HepG2 (cell line): ENCODE measurements around the gene WDR7.

Source experiments
- CBFB ChIP-seq: sonication (generic); formaldehyde crosslinking; IDR thresholded peaks from 2 replicates; pipeline ENCODE4 v1.4.0; 2020; ENCODE audit warnings: missing genetic modification reagents
- GLI4 ChIP-seq: sonication (generic); formaldehyde crosslinking; IDR thresholded peaks from 2 replicates; pipeline ENCODE4 v1.5.1; 2020; ENCODE audit warnings: missing genetic modification reagents, mild to moderate bottlenecking, moderate library complexity, borderline replicate concordance
- KLF16 ChIP-seq, 2 experiments: sonication (generic) in 1 of 2; formaldehyde crosslinking in 1 of 2; IDR thresholded peaks; 2 replicates each; pipeline versions ENCODE4 v1.6.1 to v1.8.0; 2016 to 2023; ENCODE audit warnings: missing genetic modification reagents in 2 of 2, missing compliant biosample characterization in 1 of 2
- NFYB ChIP-seq: sonication (generic); formaldehyde crosslinking; IDR thresholded peaks from 2 replicates; pipeline ENCODE4 v1.4.0; 2020; ENCODE audit warnings: missing genetic modification reagents
- NR2C2 ChIP-seq: sonication (generic); formaldehyde crosslinking; IDR thresholded peaks from 2 replicates; pipeline ENCODE4 v1.4.0; 2020; ENCODE audit warnings: missing genetic modification reagents, mild to moderate bottlenecking, moderate library complexity, borderline replicate concordance
- POLR2A ChIP-seq, 2 experiments: IDR thresholded peaks; 2 replicates each; pipeline ENCODE4 v1.6.1; 2011; ENCODE audit warnings: low read depth in 2 of 2, low read length in 2 of 2, mild to moderate bottlenecking in 1 of 2, moderate library complexity in 1 of 2; ENCODE audit not compliant: insufficient read depth in 1 of 2
- POLR2AphosphoS5 ChIP-seq: IDR thresholded peaks from 2 replicates; pipeline ENCODE4 v1.6.1; 2012; ENCODE audit warnings: low read depth, low read length
- ZNF138 ChIP-seq: sonication (generic); formaldehyde crosslinking; IDR thresholded peaks from 2 replicates; pipeline ENCODE4 v1.5.0; 2020; ENCODE audit warnings: mild to moderate bottlenecking, low read depth, missing genetic modification reagents
- ZNF205 ChIP-seq: IDR thresholded peaks from 2 replicates; pipeline ENCODE4 v1.6.1; 2018; ENCODE audit warnings: missing biosample characterization, missing genetic modification reagents
- ZNF776 ChIP-seq: sonication (generic); formaldehyde crosslinking; IDR thresholded peaks from 2 replicates; pipeline ENCODE4 v1.4.0; 2020; ENCODE audit warnings: mild to moderate bottlenecking, missing genetic modification reagents
- TF ChIP-seq, protein P1 (sequence below): sonication (generic); formaldehyde crosslinking; IDR thresholded peaks from 2 replicates; pipeline ENCODE4 v1.8.1; 2023; ENCODE audit warnings: missing genetic modification reagents, inconsistent platforms, borderline replicate concordance
- TF ChIP-seq, protein P2 (sequence below): sonication (generic); formaldehyde crosslinking; IDR thresholded peaks from 2 replicates; pipeline ENCODE4 v1.5.0; 2020; ENCODE audit warnings: mild to moderate bottlenecking, missing genetic modification reagents, moderate library complexity
- TF ChIP-seq, protein P3 (sequence below): sonication (generic); formaldehyde crosslinking; IDR thresholded peaks from 2 replicates; pipeline ENCODE4 v1.5.0; 2020; ENCODE audit warnings: missing genetic modification reagents
- TF ChIP-seq, protein P4 (sequence below): sonication (generic); formaldehyde crosslinking; conservative IDR thresholded peaks from 2 replicates; pipeline ENCODE4 v1.4.0; 2020; ENCODE audit warnings: missing genetic modification reagents

DNA sequence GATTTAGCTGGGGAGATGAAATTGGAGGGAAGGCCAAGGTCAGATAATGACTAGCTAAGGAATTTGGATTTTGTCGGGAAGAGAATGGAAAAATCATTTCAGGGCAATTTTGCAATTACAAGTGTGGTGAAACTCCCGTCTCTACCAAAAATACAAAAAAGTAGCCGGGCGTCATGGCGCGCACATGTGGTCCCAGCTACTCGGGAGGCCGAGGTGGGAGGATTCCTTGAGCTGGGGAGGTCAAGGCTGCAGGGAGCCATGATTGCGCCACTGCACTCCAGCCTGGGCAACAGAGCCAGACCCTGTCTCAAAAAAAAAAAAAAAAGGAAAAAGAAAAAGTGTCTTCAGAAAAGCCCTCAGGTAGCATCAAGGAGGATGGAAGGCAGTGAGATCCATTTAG lies 11.6 kb upstream of the WDR7 start:
- TF ChIP-seq, protein P1, sequence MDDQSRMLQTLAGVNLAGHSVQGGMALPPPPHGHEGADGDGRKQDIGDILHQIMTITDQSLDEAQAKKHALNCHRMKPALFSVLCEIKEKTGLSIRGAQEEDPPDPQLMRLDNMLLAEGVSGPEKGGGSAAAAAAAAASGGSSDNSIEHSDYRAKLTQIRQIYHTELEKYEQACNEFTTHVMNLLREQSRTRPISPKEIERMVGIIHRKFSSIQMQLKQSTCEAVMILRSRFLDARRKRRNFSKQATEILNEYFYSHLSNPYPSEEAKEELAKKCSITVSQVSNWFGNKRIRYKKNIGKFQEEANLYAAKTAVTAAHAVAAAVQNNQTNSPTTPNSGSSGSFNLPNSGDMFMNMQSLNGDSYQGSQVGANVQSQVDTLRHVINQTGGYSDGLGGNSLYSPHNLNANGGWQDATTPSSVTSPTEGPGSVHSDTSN, result no peak
- no peak for TF ChIP-seq POLR2A (IDR thresholded peaks at IDR 0.05; ENCODE audit: insufficient read depth in 1 of 2, low read depth in 2 of 2, low read length in 2 of 2)
- TF ChIP-seq NR2C2 (CRISPR knock-in tag), result no peak
- no peak for TF ChIP-seq ZNF205
- no peak for TF ChIP-seq ZNF138 (CRISPR knock-in tag)
- TF ChIP-seq, protein P2, sequence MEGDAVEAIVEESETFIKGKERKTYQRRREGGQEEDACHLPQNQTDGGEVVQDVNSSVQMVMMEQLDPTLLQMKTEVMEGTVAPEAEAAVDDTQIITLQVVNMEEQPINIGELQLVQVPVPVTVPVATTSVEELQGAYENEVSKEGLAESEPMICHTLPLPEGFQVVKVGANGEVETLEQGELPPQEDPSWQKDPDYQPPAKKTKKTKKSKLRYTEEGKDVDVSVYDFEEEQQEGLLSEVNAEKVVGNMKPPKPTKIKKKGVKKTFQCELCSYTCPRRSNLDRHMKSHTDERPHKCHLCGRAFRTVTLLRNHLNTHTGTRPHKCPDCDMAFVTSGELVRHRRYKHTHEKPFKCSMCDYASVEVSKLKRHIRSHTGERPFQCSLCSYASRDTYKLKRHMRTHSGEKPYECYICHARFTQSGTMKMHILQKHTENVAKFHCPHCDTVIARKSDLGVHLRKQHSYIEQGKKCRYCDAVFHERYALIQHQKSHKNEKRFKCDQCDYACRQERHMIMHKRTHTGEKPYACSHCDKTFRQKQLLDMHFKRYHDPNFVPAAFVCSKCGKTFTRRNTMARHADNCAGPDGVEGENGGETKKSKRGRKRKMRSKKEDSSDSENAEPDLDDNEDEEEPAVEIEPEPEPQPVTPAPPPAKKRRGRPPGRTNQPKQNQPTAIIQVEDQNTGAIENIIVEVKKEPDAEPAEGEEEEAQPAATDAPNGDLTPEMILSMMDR (CRISPR knock-in tag), result no peak
- TF ChIP-seq KLF16 (CRISPR knock-in tag; IDR thresholded peaks at IDR 0.05), result no peak
- TF ChIP-seq, protein P3, sequence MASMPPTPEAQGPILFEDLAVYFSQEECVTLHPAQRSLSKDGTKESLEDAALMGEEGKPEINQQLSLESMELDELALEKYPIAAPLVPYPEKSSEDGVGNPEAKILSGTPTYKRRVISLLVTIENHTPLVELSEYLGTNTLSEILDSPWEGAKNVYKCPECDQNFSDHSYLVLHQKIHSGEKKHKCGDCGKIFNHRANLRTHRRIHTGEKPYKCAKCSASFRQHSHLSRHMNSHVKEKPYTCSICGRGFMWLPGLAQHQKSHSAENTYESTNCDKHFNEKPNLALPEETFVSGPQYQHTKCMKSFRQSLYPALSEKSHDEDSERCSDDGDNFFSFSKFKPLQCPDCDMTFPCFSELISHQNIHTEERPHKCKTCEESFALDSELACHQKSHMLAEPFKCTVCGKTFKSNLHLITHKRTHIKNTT (CRISPR knock-in tag), result no peak
- no peak for TF ChIP-seq GLI4
- TF ChIP-seq CBFB (CRISPR knock-in tag), result no peak
- no peak for TF ChIP-seq NFYB (CRISPR knock-in tag)
- TF ChIP-seq, protein P4, sequence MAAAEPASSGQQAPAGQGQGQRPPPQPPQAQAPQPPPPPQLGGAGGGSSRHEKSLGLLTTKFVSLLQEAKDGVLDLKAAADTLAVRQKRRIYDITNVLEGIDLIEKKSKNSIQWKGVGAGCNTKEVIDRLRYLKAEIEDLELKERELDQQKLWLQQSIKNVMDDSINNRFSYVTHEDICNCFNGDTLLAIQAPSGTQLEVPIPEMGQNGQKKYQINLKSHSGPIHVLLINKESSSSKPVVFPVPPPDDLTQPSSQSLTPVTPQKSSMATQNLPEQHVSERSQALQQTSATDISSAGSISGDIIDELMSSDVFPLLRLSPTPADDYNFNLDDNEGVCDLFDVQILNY (CRISPR knock-in tag), result no peak
- no peak for TF ChIP-seq POLR2AphosphoS5
- TF ChIP-seq ZNF776 (CRISPR knock-in tag), result no peak
